Stimulated activated CD8-positive, alpha-beta memory T cell treated with anti-CD3 and anti-CD28 coated beads, Interleukin-12 subunit alpha, Interleukin-12 subunit beta, amount 100 ng/mL, for 1 hour (primary cell): Measurements from ENCODE around the gene SLC25A44.

Source experiments
- DNase-seq: peaks from one replicate; pipeline ENCODE4 v3.0.0-alpha.2; 2020; ENCODE audit warnings: low read depth

Gene SLC25A44

GRCh38 chr1:156241311-156241811 is 47.5 kb downstream of the SLC25A44 start:
- no peak for DNase-seq

GRCh38 chr1:156241926-156242325 is 48.0 kb downstream of the SLC25A44 start, which contains the start of gene BGLAP:
Gene BGLAP (plus strand): TSS chr1:156242184. CDS start chr1:156242232, 48 bp downstream.
- no peak for DNase-seq

- no peak for DNase-seq
These were observed 48.8 kb downstream of the SLC25A44 start for GRCh38 chr1:156242738-156243137.

- no peak for DNase-seq
These were observed 50.2 kb downstream of the SLC25A44 start for GRCh38 chr1:156244126-156244525.

GRCh38 chr1:156244712-156245111 is 50.8 kb downstream of the SLC25A44 start:
- no peak for DNase-seq

DNA sequence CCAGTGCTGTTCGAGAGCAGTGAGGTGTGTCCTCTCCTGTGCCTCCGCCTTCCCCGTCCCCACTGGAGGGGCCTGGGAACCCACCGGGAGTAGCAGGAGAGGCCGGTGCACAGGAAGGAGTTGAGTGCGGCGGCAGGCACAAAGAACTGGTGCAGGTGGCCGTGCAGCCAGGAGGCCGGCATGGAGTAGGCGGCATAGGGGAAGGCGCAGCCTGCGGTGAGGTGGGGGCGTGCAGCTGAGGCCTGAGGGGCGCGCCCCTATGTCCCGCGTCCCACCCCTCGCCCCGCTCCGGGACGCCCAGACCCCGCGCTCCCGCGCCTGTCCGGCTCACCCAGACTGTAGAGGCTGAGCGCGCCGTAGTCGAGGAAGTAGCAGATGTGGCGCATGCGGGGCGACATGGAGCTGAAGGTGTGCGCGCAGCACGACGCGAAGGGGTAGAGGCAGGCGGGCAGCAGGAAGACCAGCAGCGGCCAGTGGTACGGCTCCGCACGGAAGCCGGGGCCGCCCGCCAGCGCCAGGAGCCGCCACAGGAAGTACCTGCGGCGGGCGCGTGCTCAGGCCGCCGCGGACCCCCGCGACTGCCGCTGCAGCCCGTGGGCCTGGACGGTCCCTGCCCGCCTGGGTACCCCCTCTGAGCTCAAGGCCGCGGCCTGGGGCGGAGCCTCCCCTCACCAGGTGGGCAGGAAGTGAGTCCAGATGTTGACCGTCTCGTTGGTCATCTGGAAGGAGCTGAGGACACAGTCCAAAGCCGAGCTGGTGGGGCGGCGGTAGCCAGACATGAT is 51.7 kb downstream of the SLC25A44 start:
- no peak for DNase-seq

DNA sequence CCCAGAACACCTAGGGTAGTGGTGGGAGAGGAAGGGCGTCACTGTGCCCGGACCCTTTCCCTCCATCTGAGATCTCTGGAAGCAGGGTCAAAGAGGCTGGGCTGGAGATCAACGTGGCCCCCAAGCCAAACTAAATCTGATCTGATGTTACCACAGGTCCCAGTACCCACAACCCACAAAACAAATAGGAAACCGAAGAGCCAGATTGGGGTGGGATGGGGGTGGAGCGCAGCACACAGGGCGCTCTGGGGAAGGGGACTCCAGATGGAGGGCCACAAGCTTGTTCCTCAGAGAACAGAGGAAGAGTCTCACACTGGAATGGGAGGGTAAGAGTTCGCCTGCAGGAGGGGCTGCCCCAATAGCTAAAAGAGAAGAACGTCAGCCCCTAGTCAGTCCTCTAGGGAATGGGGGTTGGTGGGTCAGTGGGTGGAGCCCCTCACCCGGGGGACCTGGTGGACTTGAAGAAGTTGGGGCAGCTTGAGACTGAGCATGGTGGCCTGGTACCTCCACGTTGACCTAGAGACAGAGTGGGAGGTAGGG is 52.4 kb downstream of the SLC25A44 start:
- no peak for DNase-seq

DNA sequence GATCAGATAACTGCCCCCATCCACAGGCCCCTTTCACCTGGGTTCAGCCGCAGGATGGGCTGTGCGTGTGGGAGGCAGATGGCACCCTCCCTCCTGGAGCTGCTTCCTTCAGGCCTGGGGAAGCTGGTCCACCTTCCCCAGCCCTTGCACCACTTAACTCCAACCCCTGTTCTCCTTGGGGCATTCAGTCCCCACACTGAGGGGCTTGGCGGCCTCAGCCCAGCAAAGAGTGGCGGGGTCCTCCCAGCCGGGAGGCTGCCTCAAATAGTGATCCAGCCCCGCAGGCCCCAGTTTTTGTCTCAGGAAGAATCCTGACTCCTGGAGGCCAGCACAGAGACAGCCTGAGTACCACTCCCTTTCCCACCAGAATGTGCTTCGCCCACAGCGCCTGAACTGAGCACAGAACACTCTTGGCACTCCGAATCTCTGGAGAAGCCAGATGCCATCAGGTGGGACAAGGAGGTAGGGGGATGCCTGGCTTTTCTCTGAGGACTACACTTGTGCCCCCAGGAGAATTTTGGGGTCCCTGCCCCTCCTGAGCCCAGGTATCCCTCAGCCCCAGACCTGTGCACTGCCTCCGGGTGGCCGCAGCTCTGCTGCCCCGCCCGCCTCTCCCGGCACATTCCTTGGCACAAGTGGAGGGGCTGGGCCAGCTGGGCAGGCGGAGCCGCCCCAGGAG is 53.0 kb downstream of the SLC25A44 start:
- DNase-seq, result no peak

DNA sequence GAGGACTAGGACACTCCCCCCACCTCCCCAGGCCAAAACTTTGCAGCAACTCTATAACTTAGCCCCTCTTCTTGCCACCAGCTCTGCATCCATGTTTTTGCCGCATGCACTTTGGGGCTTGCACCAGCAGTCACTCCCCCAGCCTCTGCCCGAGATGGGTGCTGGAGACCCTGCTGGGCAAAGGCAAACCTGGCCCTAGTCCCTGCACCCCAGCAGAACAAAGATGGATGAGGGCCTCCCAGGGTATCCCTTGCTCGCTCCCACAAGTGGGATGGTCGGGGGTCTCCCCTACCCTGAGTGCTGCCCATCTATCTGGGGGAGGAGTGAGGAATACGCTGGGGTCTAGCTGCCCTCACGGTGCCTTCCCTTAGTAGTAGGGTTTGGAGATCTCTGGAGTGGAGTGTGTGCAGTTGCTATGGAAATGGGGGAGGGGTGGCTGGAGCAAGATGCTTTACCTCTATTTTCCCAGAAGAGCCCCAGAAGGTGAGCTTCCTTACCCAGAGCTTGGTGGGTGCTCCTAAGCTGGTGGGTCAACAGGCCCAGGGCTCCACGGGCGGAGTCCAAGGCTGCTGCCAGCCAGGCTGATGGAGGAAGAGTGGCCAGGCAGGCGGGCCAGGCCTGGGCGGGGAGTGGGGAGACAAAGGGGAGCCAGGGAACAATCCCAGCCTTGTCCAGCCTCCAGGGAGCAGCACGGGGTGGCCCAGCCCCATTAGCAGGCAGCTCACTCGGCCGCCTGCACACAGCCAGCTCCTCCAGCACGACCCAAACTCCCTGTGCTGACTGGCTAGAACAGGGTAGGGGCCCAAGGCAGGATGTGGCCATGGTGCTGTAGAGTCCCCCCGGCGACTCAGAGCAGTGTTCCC is 53.8 kb downstream of the SLC25A44 start, which contains the start of gene PAQR6:
Gene PAQR6, minus strand, starts transcription at position 597 of the 863 bp plus-strand sequence. CDS start 1,325 bp downstream, outside the sequence.
- no peak for DNase-seq

GRCh38 chr1:156248323-156248683 is 54.4 kb downstream of the SLC25A44 start:
- no peak for DNase-seq

GRCh38 chr1:156249593-156249992 is 55.7 kb downstream of the SLC25A44 start:
- no peak for DNase-seq

GRCh38 chr1:156251527-156251926 is 57.6 kb downstream of the SLC25A44 start:
- no peak for DNase-seq

- no peak for DNase-seq
These were observed 59.7 kb downstream of the SLC25A44 start for GRCh38 chr1:156253634-156254033.

DNA sequence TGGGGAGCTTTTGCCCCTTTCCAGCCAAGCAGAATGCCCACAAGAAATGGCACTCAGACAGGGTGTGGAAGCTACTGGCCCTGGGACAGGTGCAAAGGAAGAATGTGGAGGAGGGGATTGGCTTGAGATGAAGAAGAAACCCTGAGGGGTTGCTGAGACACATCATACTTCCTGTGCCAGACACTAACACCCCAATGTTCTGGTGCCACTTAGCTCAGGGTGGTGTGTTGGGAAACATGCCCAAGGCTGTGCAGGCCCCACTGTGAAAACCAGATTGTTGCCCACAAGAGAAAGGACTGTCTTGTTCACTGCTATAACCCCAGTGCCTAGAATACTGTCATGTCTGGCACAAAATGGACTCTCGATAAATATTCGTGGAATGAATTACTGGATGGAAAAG is 63.8 kb downstream of the SLC25A44 start:
- DNase-seq, result no peak

- no peak for DNase-seq
These were observed 65.0 kb downstream of the SLC25A44 start for GRCh38 chr1:156258859-156259258.

- DNase-seq, result no peak
These were observed 65.9 kb downstream of the SLC25A44 start for GRCh38 chr1:156259805-156260204.

GRCh38 chr1:156260896-156261295 is 67.0 kb downstream of the SLC25A44 start:
- DNase-seq, result no peak
